K562 (cell line): ENCODE measurements around the gene KCNJ14. TPM values are rescaled to one million over a fixed set of nuclear protein-coding genes. Genes with fewer than 3 reads are reported as not detected.
A peak's percentile ranks its signal among the peaks of the same experiment; 100 is the strongest.

Source experiments
- ATF7 ChIP-seq: fragments of 450-650 bp; IDR thresholded peaks from 2 replicates; pipeline ENCODE4 v1.7.1; 2014; ENCODE audit warnings: mild to moderate bottlenecking, moderate library complexity
- CREB3 ChIP-seq: fragments of 450-650 bp; conservative IDR thresholded peaks from 2 replicates; pipeline ENCODE4 v1.6.1; 2016; ENCODE audit warnings: missing genetic modification characterization, low read depth, mild to moderate bottlenecking, missing compliant biosample characterization, moderate library complexity
- DIDO1 ChIP-seq: fragments of 450-650 bp; IDR thresholded peaks from 2 replicates; pipeline ENCODE4 v1.6.1; 2016; ENCODE audit warnings: low read depth, missing biosample characterization, missing genetic modification characterization
- EP300 ChIP-seq: IDR thresholded peaks from 2 replicates; pipeline ENCODE4 v1.6.1; 2012; ENCODE audit warnings: low read length, improper control_type of control experiment
- GTF2B ChIP-seq: IDR thresholded peaks from 2 replicates; pipeline ENCODE4 v1.6.1; 2011; ENCODE audit not compliant: insufficient read length; ENCODE audit errors: extremely low read depth
- HDAC6 ChIP-seq: IDR thresholded peaks from 2 replicates; pipeline ENCODE4 v1.6.1; 2012; ENCODE audit warnings: low read depth, mild to moderate bottlenecking, control low read depth, inconsistent platforms, low read length, moderate library complexity
- HMG20B ChIP-seq: fragments of 250-450 bp; sonication (Bioruptor Pico); IDR thresholded peaks from 2 replicates; pipeline ENCODE4 v1.5.0; 2021; ENCODE audit warnings: mild to moderate bottlenecking
- IFI16 ChIP-seq: fragments of 250-450 bp; sonication (Bioruptor Pico); IDR thresholded peaks from 2 replicates; pipeline ENCODE4 v2.1.2; 2022; ENCODE audit warnings: mild to moderate bottlenecking, inconsistent platforms
- MED1 ChIP-seq: sonication (generic); formaldehyde crosslinking; IDR thresholded peaks from 2 replicates; pipeline ENCODE4 v1.8.1; 2023; ENCODE audit warnings: missing genetic modification reagents, borderline replicate concordance
- PYGO2 ChIP-seq: fragments of 450-650 bp; IDR thresholded peaks from 2 replicates; pipeline ENCODE4 v1.6.1; 2016; ENCODE audit warnings: mild to moderate bottlenecking, missing genetic modification characterization, moderate library complexity, missing compliant biosample characterization
- RBM25 ChIP-seq: fragments of 200-400 bp; formaldehyde crosslinking; IDR thresholded peaks from 2 replicates; pipeline ENCODE4 v1.6.1; 2018; ENCODE audit warnings: low read length, low read depth, moderate library complexity; ENCODE audit not compliant: severe bottlenecking
- RFX1 ChIP-seq: fragments of 450-650 bp; IDR thresholded peaks from 2 replicates; pipeline ENCODE4 v1.6.1; 2016; ENCODE audit warnings: mild to moderate bottlenecking, moderate library complexity
- RNF219 ChIP-seq: fragments of 250-450 bp; sonication (Bioruptor Pico); IDR thresholded peaks from 2 replicates; pipeline ENCODE4 v1.5.0; 2022; ENCODE audit warnings: mild to moderate bottlenecking
- SMARCB1 ChIP-seq: IDR thresholded peaks from 2 replicates; pipeline ENCODE4 v1.6.1; 2011; ENCODE audit warnings: improper control_type of control experiment, low read depth; ENCODE audit not compliant: insufficient read length
- TAF1 ChIP-seq: IDR thresholded peaks from 2 replicates; pipeline ENCODE4 v1.6.1; 2011; ENCODE audit warnings: mild to moderate bottlenecking, low read length, moderate library complexity; ENCODE audit not compliant: insufficient read depth, control insufficient read depth, severe bottlenecking; ENCODE audit errors: extremely low read depth
- TCF3 ChIP-seq: sonication (generic); formaldehyde crosslinking; IDR thresholded peaks from 2 replicates; pipeline ENCODE4 v1.4.0; 2020; ENCODE audit warnings: mild to moderate bottlenecking, missing genetic modification reagents
- TFAM ChIP-seq: fragments of 250-450 bp; sonication (Bioruptor Pico); conservative IDR thresholded peaks from 2 replicates; pipeline ENCODE4 v1.5.0; 2021; ENCODE audit warnings: mild to moderate bottlenecking, moderate library complexity
- THRA ChIP-seq: fragments of 450-650 bp; IDR thresholded peaks from 2 replicates; pipeline ENCODE4 v1.6.1; 2017; ENCODE audit warnings: mild to moderate bottlenecking, moderate library complexity
- ZNF239 ChIP-seq: fragments of 250-450 bp; sonication (Bioruptor Pico); IDR thresholded peaks from 2 replicates; pipeline ENCODE4 v1.4.0; 2020; ENCODE audit warnings: mild to moderate bottlenecking
- ZNF766 ChIP-seq: fragments of 200-800 bp; sonication (Bioruptor generic); conservative IDR thresholded peaks from 2 replicates; pipeline ENCODE4 v1.6.1; 2016; ENCODE audit warnings: missing genetic modification characterization, missing compliant biosample characterization
- polyA plus RNA-seq, 8 experiments: library from polyadenylated mRNA; depleted of rRNA in 4 of 8; stranded (reverse) in 5 of 8; unstranded in 3 of 8; fragments of >200 nt; fragmentation: Nextera tagmentation in 2 of 8; fragmentation: Illumina TruSeq in 1 of 8; extraction: Ambion mirVana in 2 of 8; extraction: Trizol in 1 of 8; gene quantifications; 2 replicates each; pipeline versions ENCODE4 v1.2.1 to v1.2.3, GENCODE V29; 2011 to 2014; ENCODE audit warnings: inconsistent platforms in 1 of 8, missing spikeins in 1 of 8
- total RNA-seq, 7 experiments: library from RNA; depleted of rRNA in 6 of 7; stranded (reverse); fragments of >200 nt in 6 of 7; fragmentation: Illumina TruSeq in 2 of 7; extraction: Trizol in 2 of 7; gene quantifications; 2 replicates each; pipeline versions ENCODE4 v1.2.1 to v1.2.3, GENCODE V29; 2011 to 2021; ENCODE audit warnings: low replicate concordance in 1 of 7
- TF ChIP-seq, protein P1 (sequence below): fragments of 250-450 bp; sonication (Bioruptor Pico); IDR thresholded peaks from 2 replicates; pipeline ENCODE4 v1.5.0; 2021; ENCODE audit warnings: mild to moderate bottlenecking, borderline replicate concordance

Gene KCNJ14
- total and polyA plus RNA-seq, 9 of the 15 experiments (the other 6 are each of a cell fraction or from before 2014, with no cell fraction given) = 0.15 to 1.6 (median 0.49) TPM

DNA sequence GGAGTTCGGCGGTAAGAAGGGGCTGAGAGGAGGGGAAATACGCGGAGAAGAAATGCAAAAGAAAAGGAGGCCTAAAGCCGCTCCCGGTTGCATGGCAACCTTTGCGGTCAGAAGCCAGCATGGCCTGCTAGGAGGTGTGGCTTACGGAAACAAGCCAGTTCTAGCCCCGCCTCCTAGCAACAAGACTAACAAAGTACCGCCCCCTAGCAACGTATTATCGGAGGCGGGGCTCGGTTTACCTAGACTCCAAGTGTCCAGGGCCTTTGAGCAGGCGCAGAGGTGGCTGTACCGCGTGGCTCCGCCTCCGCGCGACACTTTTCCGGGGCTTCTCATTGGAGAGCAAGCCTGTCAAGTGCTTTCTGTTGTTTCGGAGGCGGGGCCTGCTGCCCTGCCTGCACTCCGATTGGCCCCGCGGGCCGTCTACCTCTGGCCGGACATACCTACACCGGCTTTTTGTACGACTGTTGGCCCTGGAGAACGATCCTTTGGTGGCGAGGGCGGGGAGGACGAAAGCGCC, 13.5 kb downstream of the KCNJ14 start (continued):
- TF ChIP-seq RNF219 (CRISPR knock-in tag) = no peak
- TF ChIP-seq THRA = no peak
- TF ChIP-seq IFI16 (CRISPR knock-in tag) = no peak
- no peak for TF ChIP-seq HMG20B (CRISPR knock-in tag)
- TF ChIP-seq PYGO2 = no peak
- peak; percentile 77 for TF ChIP-seq RBM25
- TF ChIP-seq GTF2B = no peak
- TF ChIP-seq HDAC6 = 0 out of 2 replicates have a peak, but pooled peaks have one; percentile 82
- no peak for TF ChIP-seq TFAM
- TF ChIP-seq TCF3 (CRISPR knock-in tag) = no peak
- no peak for TF ChIP-seq ZNF239 (CRISPR knock-in tag)
- no peak for TF ChIP-seq MED1 (CRISPR knock-in tag)
- no peak for TF ChIP-seq ZNF766 (CRISPR knock-in tag)
- no peak for TF ChIP-seq TAF1
- no peak for TF ChIP-seq DIDO1 (tag)
- peak; percentile 89 for TF ChIP-seq ATF7
- TF ChIP-seq RFX1 = peak; percentile 99
- no peak for TF ChIP-seq CREB3 (tag)
- TF ChIP-seq, protein P1, sequence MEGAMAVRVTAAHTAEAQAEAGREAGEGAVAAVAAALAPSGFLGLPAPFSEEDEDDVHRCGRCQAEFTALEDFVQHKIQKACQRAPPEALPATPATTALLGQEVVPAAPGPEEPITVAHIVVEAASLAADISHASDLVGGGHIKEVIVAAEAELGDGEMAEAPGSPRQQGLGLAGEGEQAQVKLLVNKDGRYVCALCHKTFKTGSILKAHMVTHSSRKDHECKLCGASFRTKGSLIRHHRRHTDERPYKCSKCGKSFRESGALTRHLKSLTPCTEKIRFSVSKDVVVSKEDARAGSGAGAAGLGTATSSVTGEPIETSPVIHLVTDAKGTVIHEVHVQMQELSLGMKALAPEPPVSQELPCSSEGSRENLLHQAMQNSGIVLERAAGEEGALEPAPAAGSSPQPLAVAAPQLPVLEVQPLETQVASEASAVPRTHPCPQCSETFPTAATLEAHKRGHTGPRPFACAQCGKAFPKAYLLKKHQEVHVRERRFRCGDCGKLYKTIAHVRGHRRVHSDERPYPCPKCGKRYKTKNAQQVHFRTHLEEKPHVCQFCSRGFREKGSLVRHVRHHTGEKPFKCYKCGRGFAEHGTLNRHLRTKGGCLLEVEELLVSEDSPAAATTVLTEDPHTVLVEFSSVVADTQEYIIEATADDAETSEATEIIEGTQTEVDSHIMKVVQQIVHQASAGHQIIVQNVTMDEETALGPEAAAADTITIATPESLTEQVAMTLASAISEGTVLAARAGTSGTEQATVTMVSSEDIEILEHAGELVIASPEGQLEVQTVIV (CRISPR knock-in tag) = no peak
- no peak for TF ChIP-seq EP300
- no peak for TF ChIP-seq SMARCB1
